ENCODE results near the gene NUDT14.
A peak's percentile ranks its signal among the peaks of the same experiment; 100 is the strongest.

Gene NUDT14

DNA sequence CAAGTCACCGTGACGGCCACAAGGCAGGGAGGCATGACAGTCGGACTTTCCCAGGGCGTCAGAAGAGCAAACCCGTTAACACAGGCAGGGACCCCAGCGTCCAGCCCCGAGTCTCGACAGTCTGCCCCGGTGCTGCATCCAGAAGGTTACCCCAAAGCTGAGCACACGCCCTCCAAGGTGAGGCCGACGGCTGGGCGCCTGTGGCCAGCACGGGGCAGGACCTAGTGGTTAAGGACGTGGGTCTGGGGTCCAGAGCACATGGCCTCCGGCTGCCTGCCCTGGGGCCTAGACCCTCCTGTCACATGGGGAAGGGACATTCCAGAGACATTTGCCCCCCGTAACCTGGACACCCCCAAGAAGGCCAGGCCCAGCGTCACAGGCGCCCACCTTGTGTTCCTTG lies 37.5 kb upstream of the NUDT14 start:
- Mint-ChIP-seq H3K27ac (no peak overlapping the region), H3K4me1 (peaks cover 0 to 2% of the 10 kb centered on the region in 2 donors), H3K4me3 (no peak overlapping the region), H3K27me3 (no peaks in the 10 kb centered on the region), H3K36me3 (peaks cover 39 to 60% of the 10 kb centered on the region in 2 donors), H3K9me3 (no peaks in the 10 kb centered on the region)
- DNase-seq (no peak), ATAC-seq (replicated peaks) (no peak)

DNA sequence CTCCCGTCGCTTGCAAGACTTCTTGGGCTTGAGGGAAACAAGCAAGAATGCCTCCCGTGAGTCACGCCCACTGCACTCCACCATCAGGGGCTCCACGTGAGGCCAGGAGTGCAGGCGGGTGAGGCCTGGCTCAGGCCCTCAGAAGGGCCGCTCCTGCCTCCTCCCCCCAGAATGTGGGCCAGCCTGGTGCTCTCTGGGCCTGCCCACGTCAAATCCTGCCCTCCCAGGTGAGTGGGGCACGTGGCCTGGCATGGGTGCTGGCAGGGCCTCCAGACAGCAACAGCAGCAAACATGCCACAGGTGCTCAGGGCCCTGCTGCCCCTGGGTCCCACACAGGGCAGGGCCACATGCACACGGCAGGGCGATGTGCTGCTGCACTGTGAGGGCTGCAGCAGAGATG lies 36.7 kb upstream of the NUDT14 start:
- Mint-ChIP-seq H3K36me3 (peaks cover 35 to 58% of the 10 kb centered on the region in 2 donors), H3K9me3 (no peaks in the 10 kb centered on the region), H3K4me1 (peaks cover 0 to 2% of the 10 kb centered on the region in 2 donors), H3K27me3 (no peaks in the 10 kb centered on the region), H3K4me3 (no peak overlapping the region), H3K27ac (no peak overlapping the region)
- no peak for ATAC-seq (replicated peaks)
- DNase-seq: no peak

DNA sequence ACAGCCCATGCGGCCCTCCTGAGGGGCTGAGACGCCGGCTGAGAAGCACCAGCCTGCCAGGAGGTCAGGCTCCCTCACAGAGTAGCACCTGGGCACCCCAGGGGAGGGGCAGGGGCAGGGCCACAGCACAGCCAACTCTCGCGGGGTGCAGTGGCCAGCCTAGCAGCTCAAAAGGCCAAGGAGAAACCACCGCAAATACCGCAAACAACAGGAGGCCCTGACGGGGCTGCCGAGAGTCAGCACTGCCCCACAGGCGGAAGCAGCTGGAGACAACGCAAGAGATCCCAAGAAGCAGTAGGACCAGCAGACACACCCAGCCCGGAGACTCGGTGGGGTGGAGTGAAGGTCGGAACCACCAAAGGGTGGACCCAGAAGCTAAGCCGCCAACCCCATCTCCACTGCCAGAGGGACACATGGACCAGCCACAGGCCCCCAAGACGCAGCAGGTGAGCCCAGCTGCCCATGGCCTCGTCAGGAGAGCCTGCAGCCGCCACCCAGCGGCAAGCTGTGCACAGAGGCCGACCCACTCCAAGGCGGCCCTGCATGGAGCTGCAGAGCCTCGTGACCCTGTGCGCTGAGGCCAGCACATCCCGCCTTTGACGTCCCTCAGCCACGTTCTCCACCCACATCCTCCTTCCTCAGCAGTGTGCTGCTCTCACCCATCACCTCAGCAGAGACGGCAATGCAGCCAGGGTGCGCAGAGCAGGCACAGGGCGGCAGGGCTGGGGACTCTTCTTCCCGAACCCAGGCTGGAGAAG lies 35.6 kb upstream of the NUDT14 start:
- ATAC-seq (replicated peaks): no peak
- no peaks in the 10 kb centered on the region for H3K9me3 Mint-ChIP-seq
- no peak for DNase-seq
- H3K4me3 Mint-ChIP-seq: no peak overlapping the region
- no peaks in the 10 kb centered on the region for H3K27me3 Mint-ChIP-seq
- H3K36me3 Mint-ChIP-seq: peaks cover 33 to 59% of the 10 kb centered on the region in 2 donors
- H3K27ac Mint-ChIP-seq: no peak overlapping the region
- H3K4me1 Mint-ChIP-seq: peaks cover 0 to 2% of the 10 kb centered on the region in 2 donors

DNA sequence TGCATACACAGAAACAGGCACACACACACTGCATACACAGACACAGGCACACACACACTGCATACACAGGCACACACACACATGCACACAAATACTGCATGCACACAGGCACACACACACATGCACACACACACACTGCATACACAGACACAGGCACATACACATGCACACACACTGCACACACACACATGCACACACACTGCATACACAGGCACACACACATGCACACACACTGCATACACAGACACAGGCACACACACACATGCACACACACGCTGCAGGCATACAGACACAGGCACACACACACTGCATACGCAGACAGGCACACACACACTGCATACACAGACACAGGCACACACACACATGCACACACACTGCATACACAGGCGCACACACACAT lies 34.5 kb upstream of the NUDT14 start:
- DNase-seq (no peak), ATAC-seq (replicated peaks) (no peak)
- H3K4me1 Mint-ChIP-seq: peaks cover 0 to 2% of the 10 kb centered on the region in 2 donors
- H3K4me3 Mint-ChIP-seq: no peak overlapping the region
- no peaks in the 10 kb centered on the region for H3K9me3 Mint-ChIP-seq
- H3K36me3 Mint-ChIP-seq: peaks cover 28 to 56% of the 10 kb centered on the region in 2 donors
- H3K27ac Mint-ChIP-seq: no peak overlapping the region
- no peaks in the 10 kb centered on the region for H3K27me3 Mint-ChIP-seq

DNA sequence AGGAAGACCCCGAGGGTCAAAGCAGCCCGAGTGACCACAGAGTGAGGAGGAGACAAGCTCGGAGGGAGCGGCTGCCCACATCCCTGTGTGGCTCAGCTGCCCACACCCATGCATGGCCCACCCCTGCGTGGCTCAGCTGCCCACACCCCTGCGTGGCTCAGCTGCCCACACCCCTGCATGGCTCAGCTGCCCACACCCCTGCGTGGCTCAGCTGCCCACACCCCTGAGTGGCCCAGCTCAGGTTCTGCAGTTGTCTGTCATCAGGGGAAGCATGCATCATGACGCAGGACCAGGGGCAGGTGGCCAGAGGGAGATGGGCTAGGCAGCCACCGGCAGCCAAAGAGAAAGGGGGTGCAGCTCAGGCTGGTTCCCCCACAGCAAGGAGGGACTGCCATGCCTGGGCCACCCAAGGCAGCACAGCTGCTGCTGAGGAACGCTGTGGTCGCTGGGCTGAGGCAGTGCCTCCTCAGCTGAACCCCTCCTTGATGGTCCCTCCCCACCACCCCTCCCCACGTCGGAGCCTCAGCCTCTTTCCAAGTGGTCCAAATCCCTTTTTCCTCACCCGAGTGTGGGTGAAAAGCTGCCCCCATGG lies 33.3 kb upstream of the NUDT14 start:
- H3K9me3 Mint-ChIP-seq: no peaks in the 10 kb centered on the region
- no peak for ATAC-seq (replicated peaks)

DNA sequence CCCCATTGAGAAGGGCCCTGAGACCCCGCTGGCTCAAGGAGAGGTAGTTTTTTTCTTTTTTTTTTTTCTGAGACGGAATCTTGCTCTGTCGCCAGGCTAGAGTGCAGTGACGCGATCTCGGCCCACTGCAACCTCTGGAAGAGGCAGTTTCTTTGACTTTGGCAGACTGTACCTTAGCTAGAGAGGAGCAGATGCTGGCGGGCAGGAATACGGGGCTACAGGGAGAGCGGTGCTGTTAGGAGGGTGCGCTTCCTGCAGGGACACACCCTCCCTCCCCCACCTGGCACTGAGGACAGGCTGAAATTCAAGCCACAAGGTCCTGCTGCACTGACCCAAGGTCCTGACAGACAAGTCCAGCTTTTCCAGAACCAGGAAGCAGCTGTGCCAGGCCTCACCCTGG lies 32.2 kb upstream of the NUDT14 start:
- Mint-ChIP-seq H3K4me3 (no peak overlapping the region), H3K9me3 (no peaks in the 10 kb centered on the region), H3K27ac (no peak overlapping the region), H3K27me3 (no peaks in the 10 kb centered on the region), H3K4me1 (peaks cover 0 to 2% of the 10 kb centered on the region in 2 donors), H3K36me3 (peaks cover 20 to 44% of the 10 kb centered on the region in 2 donors)
- DNase-seq: no peak
- ATAC-seq (replicated peaks): no peak

More for the DNA sequence above, 33.3 kb upstream of the NUDT14 start:
- no peak overlapping the region for H3K4me3 Mint-ChIP-seq
- no peak overlapping the region for H3K27ac Mint-ChIP-seq
- no peak for DNase-seq
- peaks cover 29 to 54% of the 10 kb centered on the region in 2 donors for H3K36me3 Mint-ChIP-seq
- H3K4me1 Mint-ChIP-seq: peaks cover 0 to 2% of the 10 kb centered on the region in 2 donors
- no peaks in the 10 kb centered on the region for H3K27me3 Mint-ChIP-seq

DNA sequence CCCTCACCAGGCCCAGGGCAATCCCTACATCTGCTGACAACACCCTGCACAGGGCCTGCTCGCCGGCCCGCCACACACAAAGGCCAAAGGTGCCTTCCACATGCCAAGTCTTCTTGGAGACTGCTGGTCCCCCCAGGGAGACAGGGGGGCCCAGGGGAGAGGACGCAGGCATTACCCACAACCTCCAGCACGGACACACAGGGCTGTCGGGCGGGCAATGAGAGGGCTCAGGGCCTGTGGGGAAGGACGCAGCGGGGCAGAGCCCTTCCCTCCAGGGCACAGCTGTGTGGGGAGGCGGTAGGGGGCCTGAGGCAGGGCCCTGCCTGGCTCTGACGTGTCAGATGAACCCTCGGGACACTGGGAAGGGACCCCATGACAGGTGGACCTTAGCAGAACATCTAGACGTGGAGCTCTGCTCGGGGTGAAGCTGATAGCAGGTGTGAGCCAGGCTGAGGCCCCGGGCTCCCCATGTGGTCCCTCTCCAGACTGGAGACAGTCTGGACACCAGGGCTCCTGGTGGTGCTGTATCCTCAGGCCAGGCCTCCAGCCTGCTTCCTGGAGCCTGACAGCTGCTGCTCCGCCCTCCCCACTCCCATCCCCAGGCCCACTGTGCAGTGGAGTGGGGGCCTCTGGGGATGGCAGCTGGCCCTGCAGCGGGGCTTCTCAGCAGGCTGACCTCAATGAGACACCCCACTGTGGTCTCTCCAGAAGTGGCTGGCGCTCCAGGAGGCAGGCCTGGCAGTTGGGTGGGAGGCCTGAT lies 31.6 kb upstream of the NUDT14 start:
- H3K27me3 Mint-ChIP-seq: no peaks in the 10 kb centered on the region
- no peak overlapping the region for H3K27ac Mint-ChIP-seq
- peaks cover 0 to 2% of the 10 kb centered on the region in 2 donors for H3K4me1 Mint-ChIP-seq
- ATAC-seq (replicated peaks) (no peak), DNase-seq (no peak)
- no peaks in the 10 kb centered on the region for H3K9me3 Mint-ChIP-seq
- peaks cover 18 to 43% of the 10 kb centered on the region in 2 donors for H3K36me3 Mint-ChIP-seq
- no peak overlapping the region for H3K4me3 Mint-ChIP-seq

DNA sequence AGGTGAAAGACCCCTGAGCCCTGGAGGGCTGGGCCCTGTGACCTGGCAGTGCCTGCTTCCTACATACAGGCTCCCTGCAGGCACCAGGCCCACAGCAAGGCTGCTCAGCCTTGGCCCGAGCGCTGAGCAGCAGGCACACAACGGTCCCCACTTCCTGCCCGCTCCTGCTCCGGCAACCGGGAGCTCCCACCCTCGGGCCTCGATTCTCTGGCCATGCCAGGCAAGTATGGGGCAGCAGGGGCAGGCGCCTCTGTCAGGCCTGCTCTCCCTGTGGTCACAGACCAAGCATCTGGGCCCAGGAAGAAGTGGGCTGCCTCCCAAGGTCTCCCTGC lies 30.6 kb upstream of the NUDT14 start:
- Mint-ChIP-seq H3K9me3 (no peaks in the 10 kb centered on the region), H3K4me3 (no peak overlapping the region), H3K4me1 (peaks cover 0 to 4% of the 10 kb centered on the region in 2 donors), H3K36me3 (peaks cover 9 to 37% of the 10 kb centered on the region in 2 donors), H3K27ac (no peak overlapping the region), H3K27me3 (no peaks in the 10 kb centered on the region)
- no peak for ATAC-seq (replicated peaks)
- no peak for DNase-seq

DNA sequence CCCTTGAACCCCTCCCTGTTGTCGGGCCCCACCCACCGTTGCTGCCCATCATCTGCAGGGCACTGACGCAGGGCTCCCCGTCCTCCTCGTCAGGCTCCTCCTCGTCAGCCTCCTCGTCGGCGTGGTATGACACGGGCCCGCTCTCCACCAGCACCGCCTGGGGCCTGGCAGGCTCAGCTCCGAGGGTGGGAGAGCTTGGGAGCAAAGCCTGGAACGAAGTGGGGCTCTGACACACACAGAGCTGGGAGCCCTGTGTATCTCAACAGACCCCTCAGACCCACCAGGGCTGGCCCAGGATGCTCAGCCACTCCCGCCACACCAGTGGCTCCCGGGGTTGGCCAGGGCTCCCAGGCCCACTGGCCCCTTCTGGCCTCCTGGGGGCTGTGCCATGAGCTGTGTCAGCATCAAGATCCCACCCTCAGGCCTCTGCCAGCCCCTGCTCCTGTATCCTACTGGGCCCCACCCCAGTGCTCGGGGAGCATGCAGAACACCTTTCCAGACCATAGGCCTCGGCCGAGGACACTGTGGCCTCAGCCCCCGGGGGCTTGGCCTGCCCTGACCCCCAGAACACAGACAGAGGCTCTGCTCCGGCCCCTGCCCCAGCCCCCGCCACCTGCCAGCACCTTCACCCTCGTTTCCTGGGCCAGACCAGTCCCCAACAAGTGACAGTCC lies 30.1 kb upstream of the NUDT14 start:
- DNase-seq (no peak), ATAC-seq (replicated peaks) (no peak)
- Mint-ChIP-seq H3K27me3 (no peaks in the 10 kb centered on the region), H3K9me3 (no peaks in the 10 kb centered on the region), H3K36me3 (peaks cover 9 to 33% of the 10 kb centered on the region in 2 donors), H3K4me3 (no peak overlapping the region), H3K4me1 (peaks cover 0 to 6% of the 10 kb centered on the region in 2 donors), H3K27ac (no peak overlapping the region)

DNA sequence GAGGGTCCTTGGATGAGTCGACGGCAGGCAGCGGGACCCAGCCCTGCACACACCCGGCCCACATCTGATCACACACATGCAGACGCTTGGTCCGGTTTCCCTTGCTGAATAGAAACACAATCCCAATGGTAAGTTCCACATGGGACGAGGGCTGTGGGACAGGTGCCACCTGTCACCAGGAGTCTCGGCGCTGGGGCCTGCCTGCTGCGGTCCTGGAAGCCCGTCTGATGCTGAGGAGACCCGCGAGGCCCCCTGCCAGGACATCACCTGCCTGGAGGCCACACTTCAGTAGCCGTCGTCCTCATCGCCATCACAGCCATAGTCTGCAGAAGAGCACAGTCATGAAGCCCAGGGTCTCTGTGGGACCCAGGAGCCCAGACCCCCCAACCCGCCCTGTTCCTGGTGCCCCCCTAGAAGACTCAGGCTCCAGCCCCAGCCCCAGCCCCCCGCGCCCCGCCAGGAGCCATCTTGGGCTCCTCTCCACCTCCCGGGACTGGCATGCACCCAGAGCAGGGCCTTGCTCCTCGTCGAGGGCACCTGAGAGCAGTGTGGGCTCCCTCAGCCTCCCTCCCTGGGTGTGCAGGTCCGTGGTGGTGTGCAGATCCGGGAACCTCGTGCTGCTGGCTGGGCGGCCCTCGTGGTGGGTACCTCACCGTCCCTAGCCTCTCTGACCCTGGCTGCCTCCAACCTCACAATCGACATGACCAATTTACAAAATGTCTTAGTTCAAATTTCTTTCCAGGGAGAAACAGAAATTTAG lies 29.3 kb upstream of the NUDT14 start:
- DNase-seq (no peak), ATAC-seq (replicated peaks) (no peak)
- H3K4me3 Mint-ChIP-seq: no peak overlapping the region
- H3K36me3 Mint-ChIP-seq: peaks cover 9 to 26% of the 10 kb centered on the region in 2 donors
- H3K27ac Mint-ChIP-seq: no peak overlapping the region
- no peaks in the 10 kb centered on the region for H3K27me3 Mint-ChIP-seq
- H3K9me3 Mint-ChIP-seq: no peaks in the 10 kb centered on the region
- H3K4me1 Mint-ChIP-seq: peaks cover 4 to 6% of the 10 kb centered on the region in 2 donors

DNA sequence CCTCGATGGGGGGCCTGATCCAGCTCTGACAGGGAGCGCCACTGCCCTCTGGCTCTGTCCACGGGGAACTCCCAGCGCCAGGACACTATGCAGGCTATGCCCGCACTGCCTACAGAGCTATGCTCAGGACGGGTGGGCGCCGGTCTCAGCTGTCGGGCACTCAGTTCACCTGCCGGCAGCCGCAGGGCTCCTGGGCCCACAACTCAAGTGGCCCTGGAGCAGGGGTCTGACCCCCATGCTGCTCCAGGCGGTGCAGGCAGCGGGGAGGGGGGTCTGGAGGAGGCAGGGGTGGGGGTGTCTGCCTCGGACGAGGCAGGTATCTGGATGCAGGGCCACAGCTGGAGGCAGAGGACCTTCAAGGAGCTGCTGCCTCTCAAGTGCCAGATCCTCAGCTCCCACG lies 28.5 kb upstream of the NUDT14 start:
- Mint-ChIP-seq H3K9me3 (no peaks in the 10 kb centered on the region), H3K36me3 (peaks cover 9 to 19% of the 10 kb centered on the region in 2 donors), H3K27me3 (no peaks in the 10 kb centered on the region), H3K4me1 (peaks cover 8 to 14% of the 10 kb centered on the region in 2 donors), H3K27ac (no peak overlapping the region), H3K4me3 (no peak overlapping the region)
- ATAC-seq (replicated peaks) (no peak), DNase-seq (no peak)

DNA sequence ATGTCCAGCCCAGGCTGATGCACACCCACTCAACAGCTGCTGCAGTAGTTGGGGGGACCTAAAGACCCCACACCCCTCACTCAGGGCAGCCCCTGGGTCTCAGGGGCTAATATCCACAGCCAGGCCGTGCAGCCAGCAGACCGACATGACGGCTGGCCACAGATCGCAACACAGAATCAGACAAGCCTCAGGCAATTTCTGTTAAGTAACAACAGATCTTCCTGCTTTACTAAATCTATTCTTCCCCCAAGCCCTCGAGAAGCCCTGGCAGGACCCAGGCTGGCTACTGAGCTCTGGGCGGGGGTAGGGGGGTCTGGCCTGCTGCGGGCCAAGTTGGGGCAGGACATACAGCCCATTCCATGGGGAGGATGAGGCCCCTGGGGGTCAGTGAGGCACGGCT lies 28.0 kb upstream of the NUDT14 start:
- Mint-ChIP-seq H3K9me3 (no peaks in the 10 kb centered on the region), H3K27ac (no peak overlapping the region), H3K4me1 (peaks cover 11 to 20% of the 10 kb centered on the region in 2 donors), H3K4me3 (no peak overlapping the region), H3K36me3 (peaks cover 5 to 19% of the 10 kb centered on the region in 2 donors), H3K27me3 (peaks cover 0 to 5% of the 10 kb centered on the region in 2 donors)
- no peak for DNase-seq
- ATAC-seq (replicated peaks): no peak

DNA sequence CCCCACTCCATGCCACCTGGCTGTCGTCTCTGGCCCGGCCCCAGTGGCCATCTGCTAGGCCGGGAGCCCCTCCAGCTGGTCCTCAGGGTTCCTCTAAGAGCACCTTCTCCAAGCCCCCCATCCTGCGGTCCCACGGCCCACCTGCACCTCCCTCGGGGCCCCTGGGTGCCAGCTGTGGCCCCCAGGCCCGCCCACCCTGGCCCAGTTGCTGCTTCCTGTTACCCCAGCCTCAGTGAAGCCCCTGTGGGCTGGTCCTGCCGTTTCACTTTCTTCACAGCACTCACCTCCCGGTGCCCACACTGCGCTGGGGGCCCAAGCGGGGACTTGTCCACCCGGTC lies 27.6 kb upstream of the NUDT14 start:
- Mint-ChIP-seq H3K27ac (peak overlapping the region; percentile 31), H3K9me3 (no peaks in the 10 kb centered on the region), H3K4me3 (no peak overlapping the region), H3K36me3 (peaks cover 5 to 19% of the 10 kb centered on the region in 2 donors), H3K27me3 (peaks cover 0 to 8% of the 10 kb centered on the region in 2 donors), H3K4me1 (peaks cover 11 to 23% of the 10 kb centered on the region in 2 donors)
- no peak for ATAC-seq (replicated peaks)
- no peak for DNase-seq
